ENCODE data around the gene RAB3D. TPM values are rescaled to one million over a fixed set of nuclear protein-coding genes. Genes with fewer than 3 reads are reported as not detected.
"Not testable (repeated sequence)": the region's sequence is repeated elsewhere in the genome, so short reads cannot be mapped to it uniquely, and the experiment has no call there.

RAB3D gene
- total RNA-seq, 1 donor from 2014 or later, result 19.8 TPM

DNA sequence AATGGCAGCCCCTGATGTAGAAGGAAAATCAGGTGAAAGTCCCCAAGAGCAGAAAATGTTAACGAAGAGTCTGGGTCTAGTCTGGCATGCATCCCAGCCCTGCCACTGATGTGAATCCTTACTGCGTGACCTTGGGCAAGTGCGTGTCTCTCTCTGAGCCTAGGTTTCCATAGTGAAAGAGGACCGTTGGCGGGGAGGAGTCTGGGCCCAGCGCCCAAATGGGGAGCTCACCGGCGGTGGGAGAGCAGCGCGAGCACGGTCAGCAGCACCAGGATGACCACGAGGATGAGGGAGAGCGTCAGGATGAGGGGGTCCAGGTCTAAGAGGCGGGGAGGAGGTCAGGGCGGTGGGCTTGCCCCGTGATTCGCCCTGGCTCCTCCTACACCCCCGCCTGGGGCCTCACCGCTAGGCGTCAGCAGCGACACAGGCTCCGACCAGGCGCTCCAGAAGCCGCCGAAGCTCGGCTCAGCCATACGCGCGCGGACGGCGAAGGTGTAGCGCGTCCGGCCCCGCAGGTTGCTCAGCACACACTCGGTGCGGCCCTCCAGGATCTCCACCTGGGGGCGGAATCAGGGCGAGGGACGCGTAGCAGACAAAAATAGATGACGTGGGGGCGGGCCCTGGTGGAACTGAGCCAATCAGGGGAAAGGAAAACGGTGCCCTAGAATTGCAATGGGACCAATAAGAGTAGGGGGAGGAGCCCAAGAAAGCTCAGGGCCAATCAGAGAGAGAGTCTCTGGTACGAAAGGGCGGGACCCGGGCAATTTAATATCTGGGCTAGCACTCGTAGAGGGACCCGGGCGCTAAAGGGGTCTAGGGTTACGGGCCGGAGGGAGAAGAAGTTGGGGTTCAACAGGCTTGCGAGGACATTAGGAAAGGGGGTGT lies 41.4 kb upstream of the RAB3D start:
- peak overlapping the region; percentile 49 for H3K4me3 ChIP-seq (ENCODE audit: low read depth, low read length)
- TF ChIP-seq, protein P1, sequence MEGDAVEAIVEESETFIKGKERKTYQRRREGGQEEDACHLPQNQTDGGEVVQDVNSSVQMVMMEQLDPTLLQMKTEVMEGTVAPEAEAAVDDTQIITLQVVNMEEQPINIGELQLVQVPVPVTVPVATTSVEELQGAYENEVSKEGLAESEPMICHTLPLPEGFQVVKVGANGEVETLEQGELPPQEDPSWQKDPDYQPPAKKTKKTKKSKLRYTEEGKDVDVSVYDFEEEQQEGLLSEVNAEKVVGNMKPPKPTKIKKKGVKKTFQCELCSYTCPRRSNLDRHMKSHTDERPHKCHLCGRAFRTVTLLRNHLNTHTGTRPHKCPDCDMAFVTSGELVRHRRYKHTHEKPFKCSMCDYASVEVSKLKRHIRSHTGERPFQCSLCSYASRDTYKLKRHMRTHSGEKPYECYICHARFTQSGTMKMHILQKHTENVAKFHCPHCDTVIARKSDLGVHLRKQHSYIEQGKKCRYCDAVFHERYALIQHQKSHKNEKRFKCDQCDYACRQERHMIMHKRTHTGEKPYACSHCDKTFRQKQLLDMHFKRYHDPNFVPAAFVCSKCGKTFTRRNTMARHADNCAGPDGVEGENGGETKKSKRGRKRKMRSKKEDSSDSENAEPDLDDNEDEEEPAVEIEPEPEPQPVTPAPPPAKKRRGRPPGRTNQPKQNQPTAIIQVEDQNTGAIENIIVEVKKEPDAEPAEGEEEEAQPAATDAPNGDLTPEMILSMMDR (IDR thresholded peaks at IDR 0.05; ENCODE audit: insufficient read depth, low read length, poor library complexity, severe bottlenecking), result peak; percentile 67
- peaks cover 12% of the 10 kb centered on the region for H3K27me3 ChIP-seq (ENCODE audit: control insufficient read depth, insufficient read depth, low read length)
- peak; percentile 81 for DNase-seq (ENCODE audit: low read depth)
- no peaks in the 10 kb centered on the region for H3K36me3 ChIP-seq (ENCODE audit: control insufficient read depth, insufficient read depth, low read length)

DNA sequence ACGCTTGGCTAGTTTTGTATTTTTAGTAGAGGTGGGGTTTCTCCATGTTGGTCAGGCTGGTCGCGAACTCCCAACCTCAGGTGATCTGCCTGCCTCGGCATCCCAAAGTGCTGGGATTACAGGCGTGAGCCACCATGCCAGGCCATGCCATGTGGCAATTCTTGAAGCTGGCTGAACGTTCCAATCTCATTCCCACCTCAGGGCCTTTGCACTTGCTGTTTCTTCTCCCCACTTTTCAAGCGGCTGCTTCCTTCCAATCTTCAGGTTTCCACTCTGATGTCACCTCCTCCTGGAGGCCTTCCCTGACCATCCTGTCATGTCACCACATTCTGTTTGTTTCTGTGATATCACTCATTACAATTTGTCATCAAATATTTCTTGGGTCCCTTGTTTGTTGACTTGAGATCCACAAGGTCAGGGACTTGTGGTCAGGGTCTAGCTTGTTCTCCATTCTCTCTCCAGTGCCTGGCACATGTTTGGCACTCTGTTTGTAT lies 40.4 kb upstream of the RAB3D start:
- Histone ChIP-seq H3K4me3 (ENCODE audit: low read depth, low read length) (no peak overlapping the region), H3K27me3 (ENCODE audit: control insufficient read depth, insufficient read depth, low read length) (peaks cover 12% of the 10 kb centered on the region), H3K36me3 (ENCODE audit: control insufficient read depth, insufficient read depth, low read length) (no peaks in the 10 kb centered on the region)
- TF ChIP-seq, protein P1 (IDR thresholded peaks at IDR 0.05; ENCODE audit: insufficient read depth, low read length, poor library complexity, severe bottlenecking), result no peak
- DNase-seq (ENCODE audit: low read depth), result no peak

DNA sequence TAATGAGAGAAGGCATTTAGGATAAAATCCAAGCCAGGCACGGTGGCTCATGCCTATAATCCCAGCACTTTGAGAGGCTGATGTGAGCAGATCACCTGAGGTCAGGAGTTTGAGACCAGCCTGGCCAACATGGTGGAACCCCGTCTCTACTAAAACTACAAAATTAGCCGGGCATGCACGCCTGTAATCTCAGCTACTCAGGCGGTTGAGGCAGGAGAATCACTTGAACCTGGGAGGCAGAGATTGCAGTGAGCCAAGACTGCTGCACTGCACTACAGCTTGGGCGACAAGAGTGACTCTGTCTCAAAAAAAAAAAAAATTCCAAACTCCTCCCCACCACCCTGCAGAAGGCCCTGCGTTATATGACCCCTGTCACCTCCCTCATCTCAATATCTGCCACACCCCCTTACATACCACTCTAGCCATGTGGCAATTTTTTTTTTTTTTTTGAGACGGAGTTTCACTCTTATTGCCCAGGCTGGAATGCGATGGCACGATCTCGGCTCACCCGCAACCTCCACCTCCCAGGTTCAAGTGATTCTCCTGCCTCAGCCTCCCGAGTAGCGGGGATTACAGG lies 39.9 kb upstream of the RAB3D start:
- H3K27me3 ChIP-seq (ENCODE audit: control insufficient read depth, insufficient read depth, low read length), result peaks cover 12% of the 10 kb centered on the region
- not testable (repeated sequence) for H3K36me3 ChIP-seq (ENCODE audit: control insufficient read depth, insufficient read depth, low read length); DNase-seq (ENCODE audit: low read depth); H3K4me3 ChIP-seq (ENCODE audit: low read depth, low read length)

DNA sequence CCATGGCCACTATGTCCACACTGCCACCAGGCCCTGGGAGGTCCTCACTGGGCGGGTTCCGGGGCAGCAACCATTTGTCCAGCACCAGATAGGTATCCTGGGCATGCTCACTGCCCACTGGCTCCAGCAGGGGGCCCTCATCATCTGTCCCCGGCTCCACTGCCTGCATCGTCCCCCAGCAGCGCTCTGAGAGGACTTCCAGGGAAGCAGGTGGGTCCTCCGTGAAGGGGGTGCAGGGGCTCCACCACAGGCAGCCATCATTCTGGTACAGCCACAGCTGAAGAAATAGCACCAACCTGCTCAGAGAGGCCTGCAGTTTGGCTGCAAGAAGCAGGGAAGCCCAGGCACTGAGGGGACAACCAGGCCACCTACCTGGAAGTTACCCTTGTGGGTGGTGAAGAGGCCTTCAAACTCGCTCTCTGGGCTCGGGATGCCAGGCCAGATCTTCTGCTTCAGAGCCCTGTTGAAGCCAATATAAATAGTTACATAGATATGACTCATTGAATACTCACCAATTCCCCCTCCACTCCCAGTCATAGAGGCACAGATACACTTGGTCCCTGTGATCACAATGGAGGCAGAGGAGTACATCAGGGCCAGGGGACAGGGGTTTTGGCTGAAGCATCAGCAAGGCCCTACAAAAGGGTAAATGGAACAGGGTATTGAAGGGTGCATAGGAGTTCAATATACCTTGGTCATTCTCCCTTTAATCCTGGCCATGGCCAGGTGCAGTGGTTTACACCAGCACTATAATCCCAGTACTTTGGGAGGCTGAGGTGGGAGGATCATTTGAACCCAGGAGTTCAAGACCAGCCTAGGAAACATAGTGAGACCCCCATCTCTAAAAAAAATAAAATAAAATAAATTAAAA lies 39.1 kb upstream of the RAB3D start:
- no peak for DNase-seq (ENCODE audit: low read depth)
- TF ChIP-seq, protein P1 (IDR thresholded peaks at IDR 0.05; ENCODE audit: insufficient read depth, low read length, poor library complexity, severe bottlenecking), result peak; percentile 63
- Histone ChIP-seq H3K27me3 (ENCODE audit: control insufficient read depth, insufficient read depth, low read length) (peaks cover 12% of the 10 kb centered on the region), H3K36me3 (ENCODE audit: control insufficient read depth, insufficient read depth, low read length) (no peaks in the 10 kb centered on the region), H3K4me3 (ENCODE audit: low read depth, low read length) (no peak overlapping the region)

DNA sequence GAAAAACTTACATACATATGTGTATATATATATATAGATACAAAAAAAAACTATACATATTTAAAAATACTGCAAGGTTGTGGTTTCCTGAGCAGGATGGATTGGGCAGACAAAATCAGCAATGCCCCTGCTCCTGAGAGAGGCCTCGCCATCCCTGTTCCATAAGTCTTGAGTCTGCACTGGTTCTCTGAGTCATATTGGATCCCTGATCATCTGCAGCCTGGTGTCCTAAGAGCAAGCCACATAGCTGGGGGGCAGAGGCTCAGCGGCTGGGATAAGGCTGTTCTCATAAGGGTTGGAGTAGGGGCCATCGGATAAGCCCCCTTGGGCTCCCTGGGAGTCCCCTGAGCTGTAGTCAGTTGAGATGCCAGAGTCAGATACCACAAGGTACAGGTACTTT lies 38.3 kb upstream of the RAB3D start:
- H3K4me3 ChIP-seq (ENCODE audit: low read depth, low read length), result no peak overlapping the region
- H3K27me3 ChIP-seq (ENCODE audit: control insufficient read depth, insufficient read depth, low read length), result peaks cover 7% of the 10 kb centered on the region
- no peaks in the 10 kb centered on the region for H3K36me3 ChIP-seq (ENCODE audit: control insufficient read depth, insufficient read depth, low read length)
- DNase-seq (ENCODE audit: low read depth), result no peak
- TF ChIP-seq, protein P1 (IDR thresholded peaks at IDR 0.05; ENCODE audit: insufficient read depth, low read length, poor library complexity, severe bottlenecking), result no peak

DNA sequence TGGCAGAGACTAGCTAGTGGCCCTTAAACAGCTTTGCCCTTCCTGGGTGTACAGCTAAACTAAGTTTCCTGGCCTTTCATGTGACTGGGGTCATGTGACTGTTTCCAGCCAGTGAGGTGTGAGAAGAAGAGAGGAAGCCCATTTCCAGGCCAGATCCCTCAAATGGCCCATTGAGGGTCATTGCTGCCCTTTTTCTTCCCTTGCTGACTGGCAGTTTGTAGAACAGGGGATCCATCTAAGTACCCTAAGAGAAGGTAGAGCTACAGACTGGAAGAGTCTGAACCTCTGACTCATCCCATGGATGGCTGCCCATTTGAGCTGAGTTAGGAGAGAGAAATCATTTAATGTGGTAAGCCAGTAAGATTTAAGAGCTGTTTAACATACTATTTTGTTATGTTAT lies 37.8 kb upstream of the RAB3D start:
- DNase-seq (ENCODE audit: low read depth), result peak; percentile 69
- TF ChIP-seq, protein P1 (IDR thresholded peaks at IDR 0.05; ENCODE audit: insufficient read depth, low read length, poor library complexity, severe bottlenecking), result no peak
- Histone ChIP-seq H3K36me3 (ENCODE audit: control insufficient read depth, insufficient read depth, low read length) (no peaks in the 10 kb centered on the region), H3K27me3 (ENCODE audit: control insufficient read depth, insufficient read depth, low read length) (peaks cover 5% of the 10 kb centered on the region), H3K4me3 (ENCODE audit: low read depth, low read length) (no peak overlapping the region)

Data from kidney epithelial cell (primary cell).